Thymus (tissue), 11 donors: ENCODE data around the gene DMKN. TPM values are rescaled to one million over a fixed set of nuclear protein-coding genes. Genes with fewer than 3 reads are reported as not detected.
A peak's percentile ranks its signal among the peaks of the same experiment; 100 is the strongest.

ENCODE experiments used
- DNase-seq, 9 donors: peaks; one replicate each; pipeline ENCODE4 v3.0.0-alpha.2; 2013; ENCODE audit warnings: low spot score in 9 of 9, low read depth in 6 of 9, missing footprints in 1 of 9
- H3K27ac ChIP-seq, 2 donors: one replicate each; pipeline ENCODE4 v1.5.1; 2013; ENCODE audit warnings: control low read depth in 1 of 2, low read depth in 1 of 2, low read length in 1 of 2, mild to moderate bottlenecking in 1 of 2, moderate library complexity in 1 of 2
- H3K27me3 ChIP-seq, 2 donors: one replicate each; pipeline ENCODE4 v1.5.1; 2013; ENCODE audit warnings: low read length in 1 of 2; ENCODE audit not compliant: control insufficient read depth in 2 of 2, insufficient read depth in 1 of 2
- H3K36me3 ChIP-seq, 2 donors: one replicate each; pipeline ENCODE4 v1.5.1; 2013; ENCODE audit warnings: low read length in 1 of 2, mild to moderate bottlenecking in 1 of 2, moderate library complexity in 1 of 2; ENCODE audit not compliant: control insufficient read depth in 2 of 2, insufficient read depth in 2 of 2
- H3K4me1 ChIP-seq, 2 donors: one replicate each; pipeline ENCODE4 v1.5.1; 2013; ENCODE audit warnings: low read length in 2 of 2; ENCODE audit not compliant: control insufficient read depth in 2 of 2, insufficient read depth in 2 of 2
- H3K4me3 ChIP-seq, 2 donors: one replicate each; pipeline ENCODE4 v1.5.1; 2013; ENCODE audit warnings: low read length in 2 of 2, control low read depth in 1 of 2, mild to moderate bottlenecking in 1 of 2
- H3K9me3 ChIP-seq, 2 donors: one replicate each; pipeline ENCODE4 v1.5.1; 2013; ENCODE audit warnings: low read length in 1 of 2, mild to moderate bottlenecking in 1 of 2; ENCODE audit not compliant: control insufficient read depth in 2 of 2, insufficient read depth in 1 of 2
- WGBS: extraction: QIAGEN DNeasy Blood & Tissue Kit; methylation state at CpG from one replicate; pipeline ENCODE4 v1.1.7; 2013; 5-methylcytosine and 5-hydroxymethylcytosine counted together
- polyA plus RNA-seq: library from polyadenylated mRNA; stranded (reverse); fragments of 200-250 nt; gene quantifications from one replicate; pipeline ENCODE4 v1.2.3, GENCODE V29; 2013
- total RNA-seq: library from RNA; stranded (reverse); fragments of 120-200 nt; gene quantifications from one replicate; pipeline ENCODE4 v1.2.4, GENCODE V29; 2013
- donor health status: healthy.

DMKN gene
- total and polyA plus RNA-seq, 2 donors, result 23.2 to 175 TPM

DNA sequence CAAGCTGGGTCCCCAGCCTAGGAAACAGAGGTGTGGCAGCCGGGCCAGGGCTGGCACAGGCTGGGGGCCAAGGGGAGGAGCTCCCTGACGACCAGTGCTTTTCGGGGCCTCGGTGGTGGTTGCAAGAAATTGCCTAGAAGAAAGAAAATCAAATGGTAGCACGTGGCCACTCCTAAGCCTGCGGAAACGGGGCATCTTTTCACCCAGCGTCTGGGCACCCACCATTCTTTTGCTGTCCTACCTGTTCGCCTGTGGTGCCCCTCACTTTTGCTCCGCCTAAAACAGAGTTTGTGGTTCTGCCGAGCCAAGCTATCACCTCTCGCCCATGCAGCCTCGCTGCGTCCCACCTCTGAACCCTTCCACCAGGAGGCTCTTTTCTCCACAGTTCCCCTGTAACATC, 16.0 kb downstream of the DMKN start:
- no peak for DNase-seq
- no peak overlapping the region for H3K27ac ChIP-seq
- H3K4me3 ChIP-seq, result no peak overlapping the region
- H3K9me3 ChIP-seq, result no peaks in the 10 kb centered on the region
- no peaks in the 10 kb centered on the region for H3K36me3 ChIP-seq
- 95% methylated on average over 14 of the region's 14 CpGs for WGBS
- no peaks in the 10 kb centered on the region for H3K4me1 ChIP-seq
- peaks cover 0 to 11% of the 10 kb centered on the region in 2 donors for H3K27me3 ChIP-seq

DNA sequence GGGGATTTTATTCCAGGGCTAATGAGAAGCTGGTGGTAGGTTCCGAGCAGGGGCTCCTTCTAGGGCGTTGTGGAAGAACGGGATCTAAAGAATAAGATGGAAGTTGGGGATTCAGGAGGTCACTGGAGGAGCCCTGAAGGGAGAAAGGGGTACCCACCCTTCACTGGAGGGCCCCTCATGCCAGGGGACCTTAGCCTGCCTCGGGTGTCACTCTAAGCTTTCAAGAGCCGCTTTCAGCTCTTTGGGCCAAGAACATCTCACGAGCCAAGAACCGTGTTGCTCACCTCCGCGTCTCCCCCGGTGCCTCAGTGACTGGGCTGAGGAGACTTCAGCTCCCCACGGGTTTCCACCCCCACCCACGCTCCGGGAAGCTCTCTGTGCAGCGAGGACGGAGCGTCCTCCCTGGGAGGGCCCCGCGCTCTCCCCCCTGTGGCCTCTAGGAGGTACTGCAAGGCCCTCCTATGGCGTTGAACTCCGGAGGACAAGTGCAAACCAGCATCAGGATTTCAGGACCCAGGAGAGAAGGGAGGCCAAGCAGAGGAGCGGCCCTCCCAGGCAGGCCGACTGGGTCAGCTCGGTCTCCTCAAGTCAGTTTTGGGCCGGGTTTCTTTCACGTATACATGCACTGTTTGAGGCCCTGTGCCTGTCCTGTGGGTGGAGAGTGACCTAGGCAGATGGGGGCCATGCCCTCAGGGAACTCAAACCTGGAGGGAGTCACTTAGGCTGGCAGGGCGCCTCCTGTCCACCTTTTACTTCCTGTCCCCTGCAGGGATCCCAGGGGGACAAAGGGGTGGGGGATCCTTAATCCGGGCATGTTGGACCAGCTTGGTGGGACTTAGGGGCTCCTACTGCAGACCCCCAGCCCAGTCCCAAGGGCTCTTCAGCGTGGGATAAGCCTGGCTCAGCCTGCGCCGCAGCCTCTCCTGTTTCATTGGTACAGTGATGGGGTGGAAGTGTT, 18.1 kb downstream of the DMKN start:
- 35% methylated on average over 30 of the region's 30 CpGs for WGBS
- H3K4me3 ChIP-seq, result no peak overlapping the region
- no peak overlapping the region for H3K27ac ChIP-seq
- peaks cover 0 to 14% of the 10 kb centered on the region in 2 donors for H3K27me3 ChIP-seq
- no peaks in the 10 kb centered on the region for H3K9me3 ChIP-seq
- H3K36me3 ChIP-seq, result no peaks in the 10 kb centered on the region
- peak in 8 of 9 donors; percentile 11 to 64 (median 30) for DNase-seq
- H3K4me1 ChIP-seq, result no peaks in the 10 kb centered on the region

GRCh38 chr19:35493971-35494370, 19.5 kb downstream of the DMKN start:
- Histone ChIP-seq H3K9me3 (no peaks in the 10 kb centered on the region), H3K36me3 (no peaks in the 10 kb centered on the region), H3K4me1 (no peaks in the 10 kb centered on the region), H3K27ac (no peak overlapping the region), H3K27me3 (peaks cover 0 to 23% of the 10 kb centered on the region in 2 donors), H3K4me3 (no peak overlapping the region)
- 95% methylated on average over 9 of the region's 9 CpGs for WGBS
- no peak for DNase-seq

DNA sequence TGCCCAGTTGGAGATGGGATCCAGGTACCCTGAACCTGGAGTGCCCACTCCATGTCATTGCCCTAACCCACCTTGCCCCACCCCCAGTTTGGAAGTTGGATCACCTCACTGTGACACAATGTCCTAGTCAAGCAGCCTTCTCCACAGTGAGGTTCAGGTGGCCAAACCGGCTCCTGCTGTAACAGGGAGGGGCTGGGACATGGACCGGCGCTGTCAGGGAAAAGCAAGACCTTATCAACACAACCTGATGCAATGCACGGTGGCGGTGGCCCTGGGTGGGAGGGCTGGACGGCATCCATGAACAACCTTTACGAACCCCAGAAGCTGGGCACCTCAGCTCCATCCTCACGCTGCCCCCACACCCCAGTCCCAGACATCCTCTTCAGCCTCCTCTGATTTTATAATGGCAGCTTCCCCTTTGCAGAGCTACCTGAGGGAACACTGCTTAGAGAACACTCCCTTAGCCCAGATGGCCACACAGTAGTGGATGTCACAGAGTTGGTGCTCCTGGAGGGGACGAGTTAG, 21.6 kb downstream of the DMKN start:
- no peaks in the 10 kb centered on the region for H3K4me1 ChIP-seq
- WGBS, result 94% methylated on average over 9 of the region's 9 CpGs
- peaks cover 0 to 31% of the 10 kb centered on the region in 2 donors for H3K27me3 ChIP-seq
- H3K4me3 ChIP-seq, result no peak overlapping the region
- H3K9me3 ChIP-seq, result no peaks in the 10 kb centered on the region
- H3K27ac ChIP-seq, result no peak overlapping the region
- no peak for DNase-seq
- no peaks in the 10 kb centered on the region for H3K36me3 ChIP-seq

GRCh38 chr19:35490364-35490763, 23.1 kb downstream of the DMKN start, which contains the start of gene KRTDAP:
Gene KRTDAP, minus strand, starts transcription at chr19:35490464. Its CDS starts 22 bp downstream, at chr19:35490442.
- Histone ChIP-seq H3K4me1 (no peaks in the 10 kb centered on the region), H3K36me3 (no peaks in the 10 kb centered on the region), H3K27me3 (peaks cover 0 to 31% of the 10 kb centered on the region in 2 donors), H3K27ac (no peak within 1 kb of the TSS), H3K9me3 (no peaks in the 10 kb centered on the region), H3K4me3 (no peak within 1 kb of the TSS)
- 91% methylated on average over 9 of the region's 9 CpGs for WGBS
- no peak for DNase-seq

- Histone ChIP-seq H3K27ac (no peak overlapping the region), H3K9me3 (no peaks in the 10 kb centered on the region), H3K4me3 (no peak overlapping the region), H3K4me1 (no peaks in the 10 kb centered on the region), H3K27me3 (peaks cover 0 to 25% of the 10 kb centered on the region in 2 donors), H3K36me3 (no peaks in the 10 kb centered on the region)
- 92% methylated on average over 16 of the region's 16 CpGs for WGBS
- DNase-seq, result no peak
Measured at GRCh38 chr19:35488677-35489076, 24.8 kb downstream of the DMKN start.

DNA sequence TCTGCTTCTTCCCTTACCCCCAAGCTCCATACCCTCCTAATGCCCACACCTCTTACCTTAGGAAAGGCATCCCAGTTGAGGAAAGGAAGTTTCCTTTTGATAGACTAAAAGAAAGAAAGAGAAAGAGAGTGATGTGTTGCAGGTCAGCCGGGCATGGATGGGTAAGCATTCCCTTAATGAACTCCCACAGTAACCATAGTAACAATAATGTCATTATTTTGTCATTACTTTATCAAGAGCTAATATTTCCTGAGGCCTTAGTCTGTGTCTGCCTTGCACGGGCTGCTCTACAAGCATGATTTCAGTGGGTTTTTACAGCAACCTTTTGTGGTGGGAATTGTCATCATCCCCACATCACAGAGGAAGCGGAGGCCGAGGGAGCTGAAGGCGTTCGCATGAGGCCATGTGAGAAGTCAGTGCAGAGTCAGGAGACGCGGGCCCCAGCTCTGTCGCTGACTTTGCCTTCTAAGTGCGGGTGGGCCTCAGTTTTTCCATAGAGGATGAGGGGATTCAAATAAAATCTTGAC, 25.7 kb downstream of the DMKN start:
- no peak overlapping the region for H3K27ac ChIP-seq
- H3K27me3 ChIP-seq, result peaks cover 0 to 25% of the 10 kb centered on the region in 2 donors
- DNase-seq, result no peak

DNA sequence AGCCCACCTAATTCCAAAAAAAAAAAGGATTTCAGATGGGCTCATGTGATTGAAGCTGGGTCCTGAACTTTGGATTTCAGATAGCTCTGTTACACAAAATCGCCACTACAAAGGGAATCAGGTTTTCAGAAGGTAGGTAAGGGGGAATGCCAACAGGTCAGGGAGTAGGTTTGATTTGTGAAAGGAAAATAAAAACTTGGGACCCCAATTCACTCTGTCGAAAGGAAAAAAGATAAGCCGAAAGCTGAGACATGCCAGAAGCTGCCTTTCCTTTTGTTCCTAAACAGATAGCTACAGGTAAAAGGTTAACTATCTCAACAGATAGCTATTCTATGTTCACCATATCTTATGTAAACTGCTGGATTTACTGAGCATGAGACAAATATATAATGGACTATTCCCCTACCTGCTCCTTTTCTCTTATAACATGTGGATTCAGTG, 27.2 kb downstream of the DMKN start:
- DNase-seq, result no peak
- WGBS, result 93% methylated on average over 3 of the region's 3 CpGs
- peaks cover 0 to 21% of the 10 kb centered on the region in 2 donors for H3K27me3 ChIP-seq

More for the DNA sequence above, 25.7 kb downstream of the DMKN start:
- WGBS, result 93% methylated on average over 10 of the region's 10 CpGs
- Histone ChIP-seq H3K4me1 (no peaks in the 10 kb centered on the region), H3K36me3 (no peaks in the 10 kb centered on the region), H3K4me3 (no peak overlapping the region), H3K9me3 (no peaks in the 10 kb centered on the region)

More for the DNA sequence above, 27.2 kb downstream of the DMKN start:
- no peaks in the 10 kb centered on the region for H3K9me3 ChIP-seq
- H3K4me3 ChIP-seq, result no peak overlapping the region
- no peaks in the 10 kb centered on the region for H3K36me3 ChIP-seq
- no peak overlapping the region for H3K27ac ChIP-seq
- no peaks in the 10 kb centered on the region for H3K4me1 ChIP-seq
